Measurements from ENCODE around the gene NFRKB.
"Not testable (repeated sequence)": the region's sequence is repeated elsewhere in the genome, so short reads cannot be mapped to it uniquely, and the experiment has no call there.

Gene NFRKB

GRCh38 chr11:129894278-129895125 is 876 bp downstream of the NFRKB start:
- no peak for DNase-seq (ENCODE audit: low read depth, low spot score)

GRCh38 chr11:129888451-129888850 is 6.9 kb downstream of the NFRKB start:
- no peak for DNase-seq (ENCODE audit: low read depth, low spot score)

DNA sequence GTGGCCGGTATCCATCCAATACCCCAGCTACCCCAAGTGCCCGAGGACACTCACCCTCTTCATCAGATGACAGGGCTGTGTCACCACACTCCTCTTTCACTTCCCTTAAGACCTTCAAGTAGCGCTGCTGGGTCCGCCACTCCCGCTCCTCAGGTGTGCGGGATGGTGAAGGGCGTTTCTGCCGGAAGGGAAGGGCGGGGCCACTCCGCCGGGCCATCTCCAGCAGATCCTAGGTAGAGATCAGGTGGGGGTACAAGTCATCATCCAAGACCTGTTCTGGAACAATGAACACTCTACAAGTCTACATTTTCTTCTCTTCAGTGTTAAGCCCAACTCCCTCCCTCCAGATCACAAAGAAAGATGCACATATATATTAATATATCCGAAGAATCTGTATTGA is 10.0 kb downstream of the NFRKB start:
- no peak for DNase-seq (ENCODE audit: low read depth, low spot score)

DNA sequence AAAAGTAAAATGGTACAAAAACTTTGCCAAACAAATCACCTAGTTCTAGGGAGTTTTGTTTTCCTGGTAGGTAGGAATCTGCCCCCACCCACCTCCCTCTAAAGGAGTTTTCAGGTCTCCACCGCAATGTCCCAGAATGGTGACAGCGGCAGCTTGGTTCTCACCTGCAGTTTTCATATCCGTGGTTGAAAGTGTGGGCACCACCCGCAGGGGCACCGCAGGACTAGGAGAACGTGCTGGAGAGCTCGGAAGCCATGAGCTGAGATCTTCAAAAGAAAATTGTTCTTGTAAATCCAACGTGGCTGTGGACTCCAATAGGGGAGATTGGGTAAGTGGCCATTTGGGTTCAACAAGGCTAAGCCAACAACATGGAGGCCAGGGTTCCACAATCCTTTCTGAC is 10.8 kb downstream of the NFRKB start:
- DNase-seq (ENCODE audit: low read depth, low spot score) = no peak

DNA sequence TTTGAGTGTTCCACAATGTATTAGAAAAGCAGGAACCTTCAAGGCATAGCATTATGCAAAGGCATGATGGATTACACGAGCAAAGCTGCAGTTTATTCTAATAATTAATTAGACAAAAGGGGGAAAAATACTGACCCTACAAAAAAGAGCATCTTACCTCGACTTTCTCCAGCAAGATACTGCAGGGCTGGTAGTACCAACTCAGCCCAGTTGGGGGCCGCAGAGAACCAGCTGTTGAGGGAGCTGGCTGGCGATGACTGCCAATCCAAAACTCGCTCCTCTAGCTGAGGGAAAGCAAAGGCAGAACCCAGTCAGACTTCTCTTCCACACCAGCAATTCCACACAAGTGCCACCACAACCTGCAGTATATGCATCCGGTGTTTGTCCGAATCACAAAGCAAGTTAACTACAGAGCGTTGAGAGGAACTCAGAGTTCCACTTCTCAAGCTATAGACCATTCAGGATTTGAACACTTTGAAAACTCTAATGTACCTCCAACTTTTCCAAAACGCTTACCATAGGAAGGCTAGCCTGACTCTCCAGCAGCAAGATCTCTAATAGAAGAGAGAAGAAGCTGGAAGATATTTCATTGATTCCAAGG is 13.7 kb downstream of the NFRKB start:
- DNase-seq (ENCODE audit: low read depth, low spot score) = no peak

- DNase-seq (ENCODE audit: low read depth, low spot score) = no peak
These were observed 15.1 kb downstream of the NFRKB start for GRCh38 chr11:129880311-129880710.

DNA sequence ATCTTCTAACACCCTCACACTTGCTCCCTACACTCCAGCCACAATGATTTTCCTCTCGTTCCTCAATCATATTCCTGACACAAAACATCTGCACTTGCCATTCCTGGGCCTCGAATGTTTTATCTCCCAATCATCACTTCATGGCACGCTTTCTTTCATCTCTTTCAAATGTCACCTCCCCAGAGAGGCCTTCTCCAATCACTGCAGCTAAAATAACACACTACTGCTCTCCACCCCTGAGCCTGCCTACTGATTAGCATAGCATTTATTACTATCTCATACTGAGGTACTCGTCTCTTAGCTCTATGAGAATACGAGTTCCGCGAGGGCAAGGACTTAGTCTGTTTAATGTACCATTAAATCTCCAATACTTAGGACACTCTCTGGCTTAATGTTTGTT is 23.5 kb downstream of the NFRKB start:
- no peak for DNase-seq (ENCODE audit: low read depth, low spot score)

DNA sequence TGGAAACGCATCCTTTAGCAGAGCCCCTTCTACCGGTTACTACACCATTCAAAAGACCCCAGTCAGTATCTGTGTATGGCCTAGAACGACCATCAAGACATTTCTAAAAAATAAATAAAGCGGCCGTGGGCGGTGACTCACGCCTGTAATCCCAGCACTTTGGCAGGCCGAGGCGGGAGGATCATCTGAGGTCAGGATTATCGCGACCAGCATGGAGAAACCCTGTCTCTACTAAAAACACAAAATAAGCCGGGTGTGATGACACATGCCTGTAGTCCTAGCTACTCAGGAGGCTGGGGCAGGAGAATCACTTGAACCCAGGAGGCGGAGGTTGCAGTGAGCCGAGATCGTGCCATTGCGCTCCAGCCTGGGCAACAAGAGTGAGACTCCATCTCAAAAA is 26.8 kb downstream of the NFRKB start:
- not testable (repeated sequence) for DNase-seq (ENCODE audit: low read depth, low spot score)

DNA sequence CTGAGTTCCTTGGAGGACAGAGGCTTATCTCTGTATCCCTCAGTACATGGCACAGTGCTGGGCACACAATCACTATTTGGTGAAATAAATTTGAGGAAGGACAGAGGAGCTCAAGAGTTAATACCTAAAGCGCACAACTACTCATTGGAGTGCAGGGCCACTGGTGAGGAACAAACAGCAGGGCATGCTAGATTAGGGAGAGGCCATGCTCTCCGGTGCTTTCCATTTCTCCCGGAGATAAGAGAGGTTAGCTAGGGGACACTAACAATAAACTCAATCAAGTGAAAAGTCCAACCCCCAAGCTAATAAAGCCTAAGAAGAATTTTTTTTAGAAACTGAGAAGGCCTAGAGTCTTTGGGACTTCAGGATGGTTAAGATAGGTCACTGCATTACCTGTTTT is 29.1 kb downstream of the NFRKB start:
- DNase-seq (ENCODE audit: low read depth, low spot score) = no peak

- DNase-seq (ENCODE audit: low read depth, low spot score) = no peak
These were observed 29.7 kb downstream of the NFRKB start for GRCh38 chr11:129865701-129866100.

DNA sequence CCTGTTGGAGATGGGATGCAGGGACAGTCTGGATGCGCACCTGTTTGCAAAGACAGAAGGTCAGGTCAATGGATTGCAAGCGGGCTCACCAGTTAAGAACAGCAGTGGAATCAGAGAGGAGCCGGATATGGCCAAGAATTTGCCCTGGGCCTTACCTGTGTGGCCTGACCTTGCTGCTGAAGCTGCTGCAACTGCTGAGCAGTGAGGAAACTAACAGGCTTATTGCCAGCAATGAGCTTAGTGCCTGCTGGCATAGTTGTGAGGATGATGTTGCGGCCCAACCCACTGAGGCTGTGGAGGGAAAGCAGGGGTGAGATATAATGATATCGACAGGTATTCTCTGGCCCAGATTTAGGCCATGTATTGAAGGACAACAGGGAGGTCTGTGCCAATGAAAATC is 30.6 kb downstream of the NFRKB start:
- no peak for DNase-seq (ENCODE audit: low read depth, low spot score)

DNA sequence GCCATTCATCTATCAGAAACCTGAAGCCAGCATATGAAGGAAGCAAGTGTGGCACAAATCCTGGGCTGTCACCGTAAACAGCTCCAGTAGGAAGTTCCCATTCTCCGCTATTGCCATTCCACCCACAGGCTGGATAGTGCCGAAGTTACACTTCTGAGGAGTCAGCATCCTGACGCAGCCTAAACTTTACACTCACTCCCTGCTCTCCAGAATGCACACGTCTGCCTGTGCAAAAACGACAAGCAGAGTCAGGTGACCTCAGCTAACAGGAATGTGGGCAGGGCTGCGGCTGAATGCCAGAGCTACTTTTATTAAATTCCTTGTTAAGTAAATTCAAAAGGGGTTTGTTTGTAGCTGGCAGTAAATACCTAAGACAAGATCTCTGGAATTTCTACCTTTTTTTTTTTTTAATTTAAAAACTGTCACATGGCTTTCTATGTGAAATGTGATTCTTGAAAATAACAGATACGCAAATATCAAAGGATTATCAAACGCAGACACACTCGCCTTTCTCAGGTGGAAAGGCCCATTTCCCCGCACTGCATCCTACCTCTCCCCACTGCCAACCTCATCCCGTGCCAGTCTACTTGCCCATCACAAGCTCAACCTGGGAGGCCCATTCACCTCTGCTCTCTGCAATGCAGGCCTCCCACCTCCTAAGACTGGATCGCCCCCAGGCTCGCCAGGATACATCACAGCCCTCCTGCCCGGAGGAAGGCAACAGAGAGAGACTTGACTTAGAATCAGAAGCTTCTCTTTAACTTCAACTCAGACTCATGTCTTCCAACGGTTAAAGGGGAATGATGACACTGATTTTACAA is 33.5 kb downstream of the NFRKB start:
- DNase-seq (ENCODE audit: low read depth, low spot score) = no peak

DNA sequence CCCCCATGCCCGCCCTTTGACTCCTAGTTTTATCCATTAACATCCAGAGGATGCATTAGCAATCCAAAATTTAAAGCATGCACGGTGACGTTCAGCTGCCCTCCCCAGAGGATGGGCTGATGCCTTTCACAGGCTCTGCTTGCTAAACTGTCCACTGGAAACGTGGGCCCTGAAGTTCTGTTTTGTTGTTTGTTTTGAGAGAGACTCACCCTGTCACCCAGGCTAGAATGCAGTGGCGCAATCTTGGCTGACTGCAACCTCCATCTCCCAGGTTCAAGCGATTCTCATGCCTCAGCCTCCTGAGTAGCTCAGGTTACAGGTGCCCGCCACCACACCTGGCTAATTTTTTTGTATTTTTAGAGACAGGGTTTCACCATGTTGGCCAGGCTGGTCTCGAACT is 39.3 kb downstream of the NFRKB start:
- DNase-seq (ENCODE audit: low read depth, low spot score) = no peak

DNA sequence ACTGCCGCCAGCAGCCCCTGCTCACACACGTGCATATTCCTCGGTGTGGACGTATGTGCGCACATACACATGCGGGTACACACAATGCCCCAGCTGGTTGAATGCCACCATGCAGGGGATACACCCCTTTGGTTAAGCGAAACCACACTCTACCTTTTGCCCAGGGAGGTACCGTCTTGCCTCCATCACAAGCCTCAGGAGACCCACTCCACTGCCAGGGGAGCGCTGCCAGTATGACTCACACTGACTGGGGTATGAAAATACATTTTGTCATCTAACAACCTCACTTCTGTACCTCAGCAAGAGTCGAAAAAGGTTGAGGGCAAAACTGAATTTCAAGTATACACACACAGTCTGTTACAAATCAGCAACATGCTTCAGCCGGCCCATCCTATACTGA is 40.3 kb downstream of the NFRKB start:
- no peak for DNase-seq (ENCODE audit: low read depth, low spot score)

- no peak for DNase-seq (ENCODE audit: low read depth, low spot score)
These were observed 41.1 kb downstream of the NFRKB start for GRCh38 chr11:129854232-129854805.

DNA sequence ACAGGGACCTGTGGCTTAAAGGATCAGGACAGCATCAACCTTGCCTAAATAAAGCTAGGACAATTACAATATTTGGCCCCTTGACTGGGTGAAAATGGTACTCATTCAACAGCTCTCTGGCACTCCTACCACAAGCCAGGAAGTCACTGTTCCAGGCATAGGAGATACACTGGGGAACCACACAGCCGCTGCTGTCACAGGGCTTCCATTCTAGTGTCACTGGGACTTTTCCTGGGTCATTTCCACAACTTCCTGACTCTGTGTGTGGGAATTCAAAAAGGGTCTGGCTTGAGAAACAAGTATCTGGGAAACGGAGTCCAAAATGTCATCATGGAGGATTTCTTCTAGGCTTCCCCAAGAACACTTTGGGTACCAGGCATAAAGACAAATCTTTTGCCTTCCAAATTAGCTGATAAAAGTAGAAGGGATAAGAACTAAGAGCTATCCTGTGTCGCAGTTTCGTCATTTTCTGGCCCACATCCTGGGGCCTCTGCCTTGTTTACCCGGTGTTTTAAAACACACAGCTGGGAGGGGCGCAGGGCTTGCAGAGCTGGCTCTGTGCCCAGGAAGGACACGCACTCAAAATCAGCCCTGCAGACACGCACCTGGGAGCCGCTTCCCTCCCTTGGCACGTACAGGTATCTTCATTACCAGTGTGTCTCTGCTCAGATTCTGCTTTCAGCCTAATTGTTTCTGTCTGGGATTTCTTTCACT is 41.7 kb downstream of the NFRKB start:
- DNase-seq (ENCODE audit: low read depth, low spot score) = no peak

DNA sequence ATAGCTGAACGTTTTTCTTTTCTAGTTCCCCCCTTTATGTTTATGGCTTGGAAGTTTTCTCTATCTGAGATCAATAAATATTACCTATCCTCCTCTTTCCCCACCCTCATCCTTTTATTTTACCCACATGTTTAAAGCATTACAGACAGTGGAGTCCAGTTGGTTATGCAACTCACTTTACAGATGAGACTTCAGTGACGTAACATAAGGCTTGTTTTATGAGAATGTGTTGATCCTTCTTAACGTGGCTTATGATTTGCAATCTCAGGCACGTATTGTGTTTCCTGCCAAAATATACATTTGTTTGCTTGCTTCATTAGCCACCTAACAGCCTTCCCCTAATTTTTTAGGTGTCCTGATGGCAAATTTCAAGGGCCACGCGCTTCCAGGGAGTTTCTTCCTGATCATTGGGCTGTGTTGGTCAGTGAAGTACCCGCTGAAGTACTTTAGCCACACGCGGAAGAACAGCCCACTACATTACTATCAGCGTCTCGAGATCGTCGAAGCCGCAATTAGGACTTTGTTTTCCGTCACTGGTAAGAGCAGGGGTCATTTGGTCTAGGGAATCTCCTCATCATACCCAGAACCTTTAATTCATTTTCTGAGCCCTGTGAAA is 43.1 kb downstream of the NFRKB start:
- DNase-seq (ENCODE audit: low read depth, low spot score) = no peak

- no peak for DNase-seq (ENCODE audit: low read depth, low spot score)
These were observed 45.8 kb downstream of the NFRKB start for GRCh38 chr11:129849447-129850130.

GRCh38 chr11:129847361-129847760 is 48.0 kb downstream of the NFRKB start:
- DNase-seq (ENCODE audit: low read depth, low spot score) = not testable (repeated sequence)

- DNase-seq (ENCODE audit: low read depth, low spot score) = no peak
These were observed 48.7 kb downstream of the NFRKB start for GRCh38 chr11:129846508-129847335.
